HEK293 (cell line): ENCODE measurements around the gene INHA.

Experiments
- CTCF ChIA-PET: fragments of 350-600 bp; formaldehyde crosslinking; extraction: SDS; loops from one replicate; lab custom pipeline; 2021; ENCODE audit warnings: antibody characterized with exemption; lab: Yijun Ruan, JAX
- POLR2A ChIA-PET: fragments of 300-600 bp; formaldehyde crosslinking; extraction: SDS; loops from one replicate; lab custom pipeline; 2020; ENCODE audit warnings: antibody characterized with exemption, inconsistent platforms; lab: Yijun Ruan, JAX
- H3K27ac ChIP-seq: fragments of 200-500 bp; sonication (Bioruptor generic); 2 replicates; pipeline ENCODE4 v1.5.1; 2014; ENCODE audit warnings: low read depth, low read length, control low read depth, inconsistent platforms; ENCODE audit errors: extremely low read depth
- H3K36me3 ChIP-seq, 2 experiments: fragments of 200-500 bp in 1 of 2; sonication (Bioruptor generic) in 1 of 2; 1 replicate in 1 of 2; 2 replicates in 1 of 2; pipeline ENCODE4 v1.5.1; 2014 to 2017; ENCODE audit warnings: inconsistent platforms in 2 of 2, low read length in 2 of 2; ENCODE audit not compliant: control insufficient read depth in 2 of 2, insufficient read depth in 1 of 2
- H3K4me1 ChIP-seq: fragments of 200-500 bp; sonication (Bioruptor generic); 2 replicates; pipeline ENCODE4 v1.5.1; 2014; ENCODE audit warnings: mild to moderate bottlenecking, low read length, inconsistent platforms; ENCODE audit not compliant: control insufficient read depth, insufficient read depth
- H3K4me3 ChIP-seq: 2 replicates; pipeline ENCODE4 v1.5.1; 2011; ENCODE audit warnings: low read depth, mild to moderate bottlenecking, control low read depth, low read length, moderate library complexity
- H3K9me3 ChIP-seq: fragments of 200-500 bp; sonication (Bioruptor generic); 2 replicates; pipeline ENCODE4 v1.5.1; 2014; ENCODE audit warnings: low read depth, low read length, inconsistent platforms; ENCODE audit not compliant: control insufficient read depth, insufficient read depth
- HOXD13 ChIP-seq: sonication (generic); formaldehyde crosslinking; IDR thresholded peaks from 2 replicates; pipeline ENCODE4 v1.8.0; 2022; ENCODE audit warnings: missing genetic modification reagents, borderline replicate concordance
- SALL2 ChIP-seq: fragments of 450-650 bp; formaldehyde crosslinking; IDR thresholded peaks from 2 replicates; pipeline ENCODE4 v1.5.0; 2017; ENCODE audit warnings: missing biosample characterization, mild to moderate bottlenecking, missing genetic modification characterization, borderline replicate concordance
- SCRT2 ChIP-seq: fragments of 450-650 bp; formaldehyde crosslinking; IDR thresholded peaks from 2 replicates; pipeline ENCODE4 v1.5.1; 2016; ENCODE audit warnings: missing biosample characterization, missing genetic modification characterization
- ZBTB17 ChIP-seq: fragments of 450-650 bp; formaldehyde crosslinking; IDR thresholded peaks from 2 replicates; pipeline ENCODE4 v1.5.1; 2016; ENCODE audit warnings: missing biosample characterization, missing genetic modification characterization
- ZBTB20 ChIP-seq: fragments of 450-650 bp; formaldehyde crosslinking; IDR thresholded peaks from 2 replicates; pipeline ENCODE4 v1.5.1; 2016; ENCODE audit warnings: missing biosample characterization, missing genetic modification characterization
- ZBTB8A ChIP-seq: fragments of 450-650 bp; formaldehyde crosslinking; IDR thresholded peaks from 2 replicates; pipeline ENCODE4 v1.5.1; 2016; ENCODE audit warnings: missing biosample characterization, missing genetic modification characterization
- ZFP69B ChIP-seq: fragments of 450-650 bp; formaldehyde crosslinking; IDR thresholded peaks from 2 replicates; pipeline ENCODE4 v1.5.1; 2016; ENCODE audit warnings: missing biosample characterization, missing genetic modification characterization
- ZNF239 ChIP-seq: fragments of 450-650 bp; formaldehyde crosslinking; IDR thresholded peaks from 2 replicates; pipeline ENCODE4 v1.5.1; 2016; ENCODE audit warnings: missing biosample characterization, missing genetic modification characterization
- ZNF324 ChIP-seq: fragments of 450-650 bp; formaldehyde crosslinking; IDR thresholded peaks from 2 replicates; pipeline ENCODE4 v1.5.1; 2016; ENCODE audit warnings: missing biosample characterization, missing genetic modification characterization
- ZNF560 ChIP-seq: fragments of 450-650 bp; formaldehyde crosslinking; IDR thresholded peaks from 2 replicates; pipeline ENCODE4 v1.5.1; 2017; ENCODE audit warnings: missing biosample characterization, missing genetic modification characterization, borderline replicate concordance
- ZNF585B ChIP-seq: fragments of 450-650 bp; formaldehyde crosslinking; IDR thresholded peaks from 2 replicates; pipeline ENCODE4 v1.5.1; 2016; ENCODE audit warnings: missing biosample characterization, missing genetic modification characterization
- ZNF600 ChIP-seq: fragments of 450-650 bp; formaldehyde crosslinking; IDR thresholded peaks from 2 replicates; pipeline ENCODE4 v1.5.1; 2016; ENCODE audit warnings: missing biosample characterization, missing genetic modification characterization
- ZNF785 ChIP-seq: fragments of 450-650 bp; formaldehyde crosslinking; IDR thresholded peaks from 2 replicates; pipeline ENCODE4 v1.5.1; 2016; ENCODE audit warnings: missing biosample characterization, missing genetic modification characterization
- ZNF791 ChIP-seq: fragments of 450-650 bp; formaldehyde crosslinking; IDR thresholded peaks from 2 replicates; pipeline ENCODE4 v1.5.1; 2016; ENCODE audit warnings: missing biosample characterization, missing genetic modification characterization
- ZNF830 ChIP-seq: fragments of 450-650 bp; IDR thresholded peaks from 2 replicates; pipeline ENCODE4 v1.5.0; 2018; ENCODE audit warnings: missing biosample characterization, missing genetic modification characterization, low read depth, mild to moderate bottlenecking, moderate library complexity
- TF ChIP-seq, protein P1 (sequence below): fragments of 450-650 bp; formaldehyde crosslinking; IDR thresholded peaks from 2 replicates; pipeline ENCODE4 v1.5.1; 2016; ENCODE audit warnings: missing biosample characterization, missing genetic modification characterization, borderline replicate concordance
- TF ChIP-seq, protein P2 (sequence below): fragments of 450-650 bp; IDR thresholded peaks from 2 replicates; pipeline ENCODE4 v1.5.1; 2018; ENCODE audit warnings: missing biosample characterization, mild to moderate bottlenecking, missing genetic modification characterization
- TF ChIP-seq, protein P3 (sequence below): fragments of 450-650 bp; formaldehyde crosslinking; IDR thresholded peaks from 2 replicates; pipeline ENCODE4; 2016; ENCODE audit warnings: missing biosample characterization, missing genetic modification characterization
- TF ChIP-seq, protein P4 (sequence below): fragments of 450-650 bp; formaldehyde crosslinking; IDR thresholded peaks from 2 replicates; pipeline ENCODE4 v1.5.1; 2017; ENCODE audit warnings: missing biosample characterization, missing genetic modification characterization

INHA gene

DNA sequence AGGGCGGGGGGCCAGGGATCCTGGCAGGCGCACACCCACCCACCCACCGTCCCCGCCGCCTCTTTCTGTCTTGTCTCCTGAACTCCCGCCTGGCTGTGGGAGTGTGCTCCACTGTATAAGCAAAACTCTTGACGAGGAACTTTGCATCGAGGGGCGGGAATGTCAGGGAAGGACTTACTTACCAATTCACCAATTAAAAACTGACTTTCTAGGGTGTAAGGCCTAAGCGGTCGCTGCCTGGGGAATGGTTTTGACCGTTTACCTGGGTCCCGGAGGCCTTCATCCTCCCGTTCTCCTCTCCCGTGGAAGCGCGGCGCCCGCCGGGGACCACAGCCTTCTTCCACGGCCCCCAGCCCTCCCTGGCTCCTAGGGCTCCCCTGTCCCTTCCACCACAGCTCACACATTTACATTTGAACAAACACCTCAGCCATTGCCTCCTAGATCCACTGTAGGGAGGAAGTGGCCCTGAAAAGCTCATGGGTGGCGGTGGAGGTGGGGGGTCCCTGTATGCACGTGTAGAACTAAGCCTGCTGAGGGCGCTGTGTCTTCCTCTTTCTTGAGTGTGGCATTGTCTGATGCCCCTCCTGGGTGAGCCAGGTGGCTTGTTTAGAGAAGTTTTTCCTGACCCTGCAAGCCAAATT is 49.0 kb upstream of the INHA start:
- CTCF ChIA-PET = interaction anchor here (0.5 to 9.7 kb wide), 12 partner anchors 10 to 163 kb away, joined by 3 to 196 read pairs (median 4); partner anchors contain the start of genes ASIC4 and GMPPA
- H3K27ac ChIP-seq = no peak overlapping the region
- no peak overlapping the region for H3K4me3 ChIP-seq

DNA sequence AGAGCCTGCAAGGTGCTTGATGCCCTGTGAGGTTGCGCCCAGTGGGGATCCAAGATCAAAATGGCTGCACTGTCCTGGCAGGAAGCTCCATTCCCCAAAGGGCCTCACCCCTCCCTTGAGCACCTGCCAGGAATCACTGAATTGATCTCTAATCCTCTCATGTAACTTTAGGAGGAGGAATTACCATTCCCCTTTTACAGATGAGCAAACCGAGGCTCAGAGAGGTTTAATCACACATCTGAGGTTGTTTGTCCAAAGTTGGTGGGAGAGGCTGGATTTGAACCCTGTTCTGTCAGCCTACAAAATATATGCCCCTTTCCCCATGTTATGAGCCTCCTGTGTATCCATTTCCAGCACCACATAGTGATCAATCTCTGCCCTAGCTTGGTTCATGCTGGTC is 47.3 kb upstream of the INHA start:
- POLR2A ChIA-PET = no interaction called here
- H3K27ac ChIP-seq = no peak overlapping the region
- H3K9me3 ChIP-seq = no peaks in the 10 kb centered on the region
- H3K4me3 ChIP-seq = no peak overlapping the region
- H3K4me1 ChIP-seq = peaks cover 7% of the 10 kb centered on the region
- CTCF ChIA-PET = interaction anchor here (0.6 to 9.7 kb wide), 7 partner anchors 14 to 514 kb away, joined by 3 to 196 read pairs (median 8); partner anchors contain the start of genes ASIC4 and GMPPA
- TF ChIP-seq ZNF324 (tag by site-specific recombination) (no peak), ZNF560 (tag by site-specific recombination) (no peak), ZNF585B (tag by site-specific recombination) (no peak), ZFP69B (tag by site-specific recombination) (no peak), SCRT2 (tag by site-specific recombination) (no peak), HOXD13 (CRISPR knock-in tag) (no peak), SALL2 (no peak), ZNF239 (no peak), ZNF785 (tag by site-specific recombination) (no peak), ZNF830 (tag by site-specific recombination) (no peak), ZNF600 (tag by site-specific recombination) (no peak), ZBTB17 (tag by site-specific recombination) (no peak), ZBTB8A (tag by site-specific recombination) (no peak), ZBTB20 (tag by site-specific recombination) (no peak), ZNF791 (tag by site-specific recombination) (no peak)
- TF ChIP-seq, protein P1, sequence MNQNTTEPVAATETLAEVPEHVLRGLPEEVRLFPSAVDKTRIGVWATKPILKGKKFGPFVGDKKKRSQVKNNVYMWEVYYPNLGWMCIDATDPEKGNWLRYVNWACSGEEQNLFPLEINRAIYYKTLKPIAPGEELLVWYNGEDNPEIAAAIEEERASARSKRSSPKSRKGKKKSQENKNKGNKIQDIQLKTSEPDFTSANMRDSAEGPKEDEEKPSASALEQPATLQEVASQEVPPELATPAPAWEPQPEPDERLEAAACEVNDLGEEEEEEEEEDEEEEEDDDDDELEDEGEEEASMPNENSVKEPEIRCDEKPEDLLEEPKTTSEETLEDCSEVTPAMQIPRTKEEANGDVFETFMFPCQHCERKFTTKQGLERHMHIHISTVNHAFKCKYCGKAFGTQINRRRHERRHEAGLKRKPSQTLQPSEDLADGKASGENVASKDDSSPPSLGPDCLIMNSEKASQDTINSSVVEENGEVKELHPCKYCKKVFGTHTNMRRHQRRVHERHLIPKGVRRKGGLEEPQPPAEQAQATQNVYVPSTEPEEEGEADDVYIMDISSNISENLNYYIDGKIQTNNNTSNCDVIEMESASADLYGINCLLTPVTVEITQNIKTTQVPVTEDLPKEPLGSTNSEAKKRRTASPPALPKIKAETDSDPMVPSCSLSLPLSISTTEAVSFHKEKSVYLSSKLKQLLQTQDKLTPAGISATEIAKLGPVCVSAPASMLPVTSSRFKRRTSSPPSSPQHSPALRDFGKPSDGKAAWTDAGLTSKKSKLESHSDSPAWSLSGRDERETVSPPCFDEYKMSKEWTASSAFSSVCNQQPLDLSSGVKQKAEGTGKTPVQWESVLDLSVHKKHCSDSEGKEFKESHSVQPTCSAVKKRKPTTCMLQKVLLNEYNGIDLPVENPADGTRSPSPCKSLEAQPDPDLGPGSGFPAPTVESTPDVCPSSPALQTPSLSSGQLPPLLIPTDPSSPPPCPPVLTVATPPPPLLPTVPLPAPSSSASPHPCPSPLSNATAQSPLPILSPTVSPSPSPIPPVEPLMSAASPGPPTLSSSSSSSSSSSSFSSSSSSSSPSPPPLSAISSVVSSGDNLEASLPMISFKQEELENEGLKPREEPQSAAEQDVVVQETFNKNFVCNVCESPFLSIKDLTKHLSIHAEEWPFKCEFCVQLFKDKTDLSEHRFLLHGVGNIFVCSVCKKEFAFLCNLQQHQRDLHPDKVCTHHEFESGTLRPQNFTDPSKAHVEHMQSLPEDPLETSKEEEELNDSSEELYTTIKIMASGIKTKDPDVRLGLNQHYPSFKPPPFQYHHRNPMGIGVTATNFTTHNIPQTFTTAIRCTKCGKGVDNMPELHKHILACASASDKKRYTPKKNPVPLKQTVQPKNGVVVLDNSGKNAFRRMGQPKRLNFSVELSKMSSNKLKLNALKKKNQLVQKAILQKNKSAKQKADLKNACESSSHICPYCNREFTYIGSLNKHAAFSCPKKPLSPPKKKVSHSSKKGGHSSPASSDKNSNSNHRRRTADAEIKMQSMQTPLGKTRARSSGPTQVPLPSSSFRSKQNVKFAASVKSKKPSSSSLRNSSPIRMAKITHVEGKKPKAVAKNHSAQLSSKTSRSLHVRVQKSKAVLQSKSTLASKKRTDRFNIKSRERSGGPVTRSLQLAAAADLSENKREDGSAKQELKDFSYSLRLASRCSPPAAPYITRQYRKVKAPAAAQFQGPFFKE (tag by site-specific recombination) = no peak
- TF ChIP-seq, protein P2, sequence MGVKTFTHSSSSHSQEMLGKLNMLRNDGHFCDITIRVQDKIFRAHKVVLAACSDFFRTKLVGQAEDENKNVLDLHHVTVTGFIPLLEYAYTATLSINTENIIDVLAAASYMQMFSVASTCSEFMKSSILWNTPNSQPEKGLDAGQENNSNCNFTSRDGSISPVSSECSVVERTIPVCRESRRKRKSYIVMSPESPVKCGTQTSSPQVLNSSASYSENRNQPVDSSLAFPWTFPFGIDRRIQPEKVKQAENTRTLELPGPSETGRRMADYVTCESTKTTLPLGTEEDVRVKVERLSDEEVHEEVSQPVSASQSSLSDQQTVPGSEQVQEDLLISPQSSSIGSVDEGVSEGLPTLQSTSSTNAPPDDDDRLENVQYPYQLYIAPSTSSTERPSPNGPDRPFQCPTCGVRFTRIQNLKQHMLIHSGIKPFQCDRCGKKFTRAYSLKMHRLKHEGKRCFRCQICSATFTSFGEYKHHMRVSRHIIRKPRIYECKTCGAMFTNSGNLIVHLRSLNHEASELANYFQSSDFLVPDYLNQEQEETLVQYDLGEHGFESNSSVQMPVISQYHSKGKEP (tag by site-specific recombination) = no peak
- TF ChIP-seq, protein P3, sequence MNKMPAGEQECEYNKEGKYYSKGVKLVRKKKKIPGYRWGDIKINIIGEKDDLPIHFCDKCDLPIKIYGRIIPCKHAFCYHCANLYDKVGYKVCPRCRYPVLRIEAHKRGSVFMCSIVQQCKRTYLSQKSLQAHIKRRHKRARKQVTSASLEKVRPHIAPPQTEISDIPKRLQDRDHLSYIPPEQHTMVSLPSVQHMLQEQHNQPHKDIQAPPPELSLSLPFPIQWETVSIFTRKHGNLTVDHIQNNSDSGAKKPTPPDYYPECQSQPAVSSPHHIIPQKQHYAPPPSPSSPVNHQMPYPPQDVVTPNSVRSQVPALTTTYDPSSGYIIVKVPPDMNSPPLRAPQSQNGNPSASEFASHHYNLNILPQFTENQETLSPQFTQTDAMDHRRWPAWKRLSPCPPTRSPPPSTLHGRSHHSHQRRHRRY (tag by site-specific recombination) = no peak
- TF ChIP-seq, all 188 proteins: peak for 0
- no peaks in the 10 kb centered on the region for H3K36me3 ChIP-seq

More for the DNA sequence above, 49.0 kb upstream of the INHA start:
- TF ChIP-seq, protein P4, sequence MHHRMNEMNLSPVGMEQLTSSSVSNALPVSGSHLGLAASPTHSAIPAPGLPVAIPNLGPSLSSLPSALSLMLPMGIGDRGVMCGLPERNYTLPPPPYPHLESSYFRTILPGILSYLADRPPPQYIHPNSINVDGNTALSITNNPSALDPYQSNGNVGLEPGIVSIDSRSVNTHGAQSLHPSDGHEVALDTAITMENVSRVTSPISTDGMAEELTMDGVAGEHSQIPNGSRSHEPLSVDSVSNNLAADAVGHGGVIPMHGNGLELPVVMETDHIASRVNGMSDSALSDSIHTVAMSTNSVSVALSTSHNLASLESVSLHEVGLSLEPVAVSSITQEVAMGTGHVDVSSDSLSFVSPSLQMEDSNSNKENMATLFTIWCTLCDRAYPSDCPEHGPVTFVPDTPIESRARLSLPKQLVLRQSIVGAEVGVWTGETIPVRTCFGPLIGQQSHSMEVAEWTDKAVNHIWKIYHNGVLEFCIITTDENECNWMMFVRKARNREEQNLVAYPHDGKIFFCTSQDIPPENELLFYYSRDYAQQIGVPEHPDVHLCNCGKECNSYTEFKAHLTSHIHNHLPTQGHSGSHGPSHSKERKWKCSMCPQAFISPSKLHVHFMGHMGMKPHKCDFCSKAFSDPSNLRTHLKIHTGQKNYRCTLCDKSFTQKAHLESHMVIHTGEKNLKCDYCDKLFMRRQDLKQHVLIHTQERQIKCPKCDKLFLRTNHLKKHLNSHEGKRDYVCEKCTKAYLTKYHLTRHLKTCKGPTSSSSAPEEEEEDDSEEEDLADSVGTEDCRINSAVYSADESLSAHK = no peak
- Histone ChIP-seq H3K36me3 (no peaks in the 10 kb centered on the region), H3K9me3 (no peaks in the 10 kb centered on the region), H3K4me1 (peaks cover 7% of the 10 kb centered on the region)
- POLR2A ChIA-PET = interaction anchor here (0.6 kb wide), 1 partner anchor 14 kb away, joined by 11 read pairs; no protein-coding TSS in a partner anchor
